HG03571 (cell line): Measurements from ENCODE around the gene FGD4.

Experiments
- ATAC-seq: cut with Tn5 transposase; IDR thresholded peaks from one replicate; pipeline ENCODE4 v1.9.1; 2021; ENCODE audit not compliant: unreplicated experiment

Gene FGD4

DNA sequence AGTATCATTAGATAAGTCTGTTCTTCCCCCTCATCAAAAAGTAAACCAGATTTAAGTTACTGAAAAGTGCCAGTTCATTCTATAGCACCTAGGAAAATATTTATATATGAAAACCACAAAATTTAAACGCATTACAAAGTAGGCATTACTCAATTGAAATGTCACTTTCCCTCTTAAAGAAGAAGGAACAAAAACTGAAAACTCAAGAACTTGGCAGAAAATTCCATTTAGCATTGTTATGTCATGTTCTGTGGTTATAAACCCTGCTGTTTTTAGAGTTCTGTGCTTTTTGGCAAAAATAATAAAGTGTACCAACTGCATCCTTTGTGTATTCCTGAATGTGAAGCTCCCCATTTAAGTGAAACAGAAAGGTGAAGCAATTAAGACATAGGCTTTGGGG is 3.6 kb downstream of the FGD4 start:
- ATAC-seq = no peak

GRCh38 chr12:32407795-32408194 is 8.4 kb downstream of the FGD4 start:
- ATAC-seq = no peak

GRCh38 chr12:32413412-32413811 is 14.1 kb downstream of the FGD4 start:
- ATAC-seq = no peak

- no peak for ATAC-seq
Measured at GRCh38 chr12:32418221-32418620, 18.9 kb downstream of the FGD4 start.

- ATAC-seq = no peak
Measured at GRCh38 chr12:32418903-32419519, 19.7 kb downstream of the FGD4 start.

DNA sequence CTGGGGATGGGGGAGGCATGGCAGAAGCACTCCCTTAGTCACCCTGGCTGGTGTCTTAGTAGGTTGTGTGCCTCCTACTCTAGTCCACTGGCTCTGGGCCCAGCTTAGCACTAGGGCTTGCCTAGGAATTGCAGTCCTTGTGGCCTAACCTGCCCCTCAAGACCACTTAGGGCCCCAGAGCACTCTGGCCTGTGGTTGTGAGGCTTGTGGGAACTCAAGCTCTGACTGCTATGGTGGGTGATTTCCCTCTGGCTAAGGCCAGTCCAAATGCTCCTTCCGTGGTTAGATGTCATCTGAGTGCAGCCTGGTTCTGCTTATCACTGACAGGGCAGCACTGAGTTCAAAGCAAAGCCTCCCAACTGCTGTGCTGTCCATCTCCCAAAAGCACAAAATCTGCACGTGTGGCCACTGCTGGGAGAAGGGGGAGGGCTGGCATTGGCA is 20.2 kb downstream of the FGD4 start:
- no peak for ATAC-seq

GRCh38 chr12:32420356-32420755 is 21.0 kb downstream of the FGD4 start:
- no peak for ATAC-seq

DNA sequence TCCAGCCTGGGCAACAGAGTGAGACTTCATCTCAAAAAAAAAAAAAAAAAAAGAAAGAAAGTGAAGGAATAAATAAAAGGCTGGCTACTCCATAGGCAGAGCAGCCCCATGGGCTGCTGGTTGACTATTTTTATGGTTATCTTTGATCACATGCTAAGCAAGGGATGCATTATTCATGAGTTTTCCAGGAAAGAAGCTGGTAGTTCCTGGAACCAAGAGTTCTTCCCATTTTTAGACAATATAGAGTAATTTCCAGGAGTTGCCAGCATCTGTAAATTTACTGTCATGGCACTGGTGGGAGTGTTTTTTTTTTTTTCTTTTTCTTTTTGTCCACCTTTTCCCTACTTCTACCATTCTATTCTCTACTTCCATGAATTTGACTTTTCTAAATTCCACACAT is 24.2 kb downstream of the FGD4 start:
- no peak for ATAC-seq

DNA sequence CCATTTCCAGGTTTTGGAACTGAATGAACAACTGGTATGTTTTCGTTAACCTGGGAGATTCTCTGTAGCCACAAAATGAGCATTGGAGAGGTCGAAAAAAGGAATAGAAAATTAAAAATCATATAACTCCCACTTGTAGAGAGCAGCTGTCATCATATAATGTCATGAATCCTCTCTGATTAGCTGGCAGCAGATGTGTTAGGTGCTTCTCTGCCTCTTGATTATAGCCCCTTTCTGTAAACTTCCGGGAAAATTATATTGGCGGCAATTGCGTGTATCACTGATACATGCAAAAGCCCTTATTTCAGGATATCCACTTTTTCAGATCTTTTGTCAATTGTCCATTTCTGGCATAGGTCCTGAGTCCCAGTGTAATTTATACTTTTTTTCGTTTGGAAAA is 31.7 kb downstream of the FGD4 start:
- no peak for ATAC-seq

DNA sequence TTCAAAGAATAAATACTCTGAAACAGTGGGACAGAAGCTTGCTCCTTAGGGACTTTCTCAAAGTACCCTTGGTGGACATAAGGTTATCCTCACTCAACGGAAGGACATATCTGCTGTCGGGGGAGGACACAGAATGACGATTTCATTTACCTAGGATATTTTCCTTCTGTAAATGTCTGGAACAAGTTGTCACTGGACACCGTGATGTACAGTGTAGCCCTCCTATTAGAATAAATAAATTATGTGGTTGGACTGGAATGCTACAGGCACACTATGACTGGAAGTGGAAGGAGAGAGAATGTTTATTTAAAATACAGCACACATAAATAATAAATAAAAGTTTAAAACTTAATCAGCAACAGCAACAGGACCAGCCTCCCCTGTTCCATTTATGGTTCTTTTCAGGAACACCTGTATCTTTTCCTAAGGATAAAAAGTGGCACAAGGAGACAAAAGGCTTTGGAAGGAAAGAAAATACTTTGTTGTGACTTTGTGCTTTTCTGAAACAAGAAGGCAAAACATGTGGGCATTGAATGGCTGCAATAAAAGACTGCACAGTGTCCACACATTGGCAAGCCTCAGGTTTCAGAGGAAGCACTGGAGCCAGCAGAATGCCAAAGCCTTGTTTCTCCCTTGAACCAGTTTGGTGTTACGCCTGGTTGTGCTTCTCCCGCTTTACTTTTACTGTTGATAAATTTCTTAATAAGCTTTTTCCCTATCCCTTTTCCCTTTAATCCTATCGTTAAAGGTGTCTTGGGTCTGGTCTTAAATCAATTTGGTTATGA is 36.8 kb downstream of the FGD4 start:
- ATAC-seq = no peak

GRCh38 chr12:32437095-32437515 is 37.7 kb downstream of the FGD4 start:
- ATAC-seq = no peak

DNA sequence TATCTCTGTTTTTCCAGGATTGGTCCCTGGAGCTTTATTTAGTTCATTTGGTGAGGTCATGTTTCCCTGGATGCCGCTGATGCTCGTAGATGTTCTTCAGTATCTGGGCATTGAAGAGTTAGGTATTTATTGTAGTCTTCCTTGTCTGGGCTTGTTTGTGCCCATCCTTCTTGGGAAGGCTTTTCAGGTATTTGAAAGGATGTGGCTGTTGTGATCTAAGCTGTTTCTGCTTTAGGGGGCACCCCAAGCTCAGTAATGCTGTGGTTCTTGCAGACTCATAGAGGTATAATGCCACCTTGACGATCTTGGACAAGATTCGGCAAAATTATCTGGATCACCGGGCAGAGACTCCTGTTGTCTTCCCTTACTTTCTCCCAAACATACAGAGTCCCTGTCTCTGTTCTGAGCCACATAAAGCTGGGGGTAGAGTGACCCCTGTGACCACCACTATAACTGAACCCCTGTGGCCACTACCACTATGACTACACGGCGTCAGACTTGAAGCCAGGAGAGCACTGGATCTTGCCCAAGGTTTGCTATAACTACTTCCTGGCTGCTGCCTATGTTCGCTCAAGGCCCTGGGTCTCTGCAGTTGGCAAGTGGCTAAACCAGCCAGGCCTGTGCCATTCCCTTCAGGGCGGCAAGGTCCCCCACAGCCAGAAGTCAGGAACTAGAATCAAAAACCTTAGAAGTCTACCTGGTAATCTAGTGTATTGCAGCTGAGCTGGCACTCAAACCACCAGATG is 40.9 kb downstream of the FGD4 start:
- no peak for ATAC-seq

DNA sequence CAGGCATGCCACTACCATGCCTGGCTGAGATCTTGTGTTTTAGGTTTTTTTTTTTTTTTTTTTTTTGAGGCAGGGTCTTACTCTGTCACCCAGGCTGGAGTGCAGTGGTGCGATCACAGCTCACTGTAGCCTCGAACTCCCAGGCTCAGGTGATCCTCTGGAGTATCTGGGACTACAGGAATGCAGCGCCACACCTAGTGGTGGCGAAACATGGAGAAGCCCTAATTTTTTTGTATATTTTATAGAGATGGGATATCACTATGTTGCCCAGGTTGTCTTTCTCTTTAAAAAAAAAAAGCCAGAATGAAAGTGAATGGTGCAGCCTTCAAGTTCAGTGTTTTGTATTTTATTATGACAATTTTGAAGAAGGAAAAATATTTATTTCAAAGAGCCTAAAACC is 44.1 kb downstream of the FGD4 start:
- no peak for ATAC-seq

DNA sequence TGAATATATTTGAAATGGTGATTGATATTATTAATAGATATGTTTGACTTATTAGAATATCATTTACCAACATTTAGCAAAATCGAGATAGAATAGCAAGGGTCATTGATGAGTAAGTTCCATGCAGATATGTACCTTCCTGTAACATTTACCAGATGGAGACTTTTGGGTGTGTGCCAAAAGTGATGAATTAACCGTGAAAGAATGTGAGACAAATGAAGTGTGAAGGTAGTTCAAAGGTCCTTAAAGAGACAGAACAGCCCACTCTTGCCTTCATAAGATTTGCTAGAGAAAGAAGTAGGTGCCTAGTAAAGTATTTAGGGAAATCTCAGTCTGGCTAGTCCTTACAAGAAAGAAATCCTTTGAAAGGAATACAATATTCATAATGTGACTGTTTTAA is 45.5 kb downstream of the FGD4 start:
- no peak for ATAC-seq

DNA sequence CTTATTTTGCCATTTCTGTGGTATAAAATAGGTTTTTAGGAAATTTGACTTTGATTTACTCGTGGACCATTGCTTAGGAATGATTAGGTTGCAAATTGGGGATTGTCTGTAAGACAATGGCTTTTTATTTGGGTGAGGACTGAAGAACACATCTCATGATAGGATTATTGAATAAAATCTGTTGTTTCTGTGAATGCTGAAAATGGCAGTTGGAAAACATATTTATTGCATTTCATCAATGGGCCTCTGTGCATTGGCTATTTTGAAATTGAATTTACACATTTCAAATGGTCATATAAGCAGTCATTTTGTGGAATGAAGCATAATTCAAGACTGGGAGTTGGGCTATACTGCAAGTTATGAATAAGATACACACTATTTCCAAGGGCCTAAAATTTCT is 46.0 kb downstream of the FGD4 start:
- ATAC-seq = no peak

DNA sequence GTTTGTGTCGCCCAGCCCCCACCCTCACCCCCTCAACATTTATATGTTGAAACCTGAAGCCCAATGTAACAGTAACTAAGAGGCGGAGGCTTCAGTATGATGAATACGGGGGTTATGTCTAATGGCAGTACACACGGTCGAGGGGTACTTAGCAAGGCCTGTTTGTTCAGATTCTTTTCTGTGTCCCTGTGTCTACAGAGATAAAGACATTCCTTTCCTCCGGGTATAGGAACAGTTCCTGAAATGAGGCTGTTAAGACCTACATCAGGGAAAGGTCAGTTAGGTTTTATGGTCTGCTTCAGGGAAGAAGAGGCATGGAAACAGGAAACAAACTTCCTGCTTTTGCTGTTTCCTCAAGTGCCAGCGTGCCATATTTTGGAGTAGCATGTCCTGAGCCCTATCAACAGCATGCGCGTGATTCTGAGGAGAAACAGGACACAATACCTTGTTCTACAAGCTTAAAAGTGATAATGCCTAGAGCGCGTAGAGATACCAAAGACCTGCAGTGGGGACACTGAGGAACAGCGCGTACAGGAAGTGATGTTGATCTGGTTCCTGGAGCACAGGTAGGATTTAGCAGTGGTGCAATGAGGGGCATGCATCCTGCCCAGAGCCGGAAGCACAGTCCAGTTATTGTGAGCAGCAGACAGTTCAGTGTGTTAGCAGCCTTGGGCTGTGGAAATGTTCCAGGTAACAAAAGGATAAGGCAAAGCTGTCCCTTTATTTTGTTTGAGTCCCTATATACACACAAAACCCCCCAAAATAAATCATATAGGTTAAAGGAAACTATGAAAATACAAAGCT is 47.2 kb downstream of the FGD4 start:
- ATAC-seq = no peak

- ATAC-seq = no peak
Measured at GRCh38 chr12:32448586-32448985, 49.2 kb downstream of the FGD4 start.

DNA sequence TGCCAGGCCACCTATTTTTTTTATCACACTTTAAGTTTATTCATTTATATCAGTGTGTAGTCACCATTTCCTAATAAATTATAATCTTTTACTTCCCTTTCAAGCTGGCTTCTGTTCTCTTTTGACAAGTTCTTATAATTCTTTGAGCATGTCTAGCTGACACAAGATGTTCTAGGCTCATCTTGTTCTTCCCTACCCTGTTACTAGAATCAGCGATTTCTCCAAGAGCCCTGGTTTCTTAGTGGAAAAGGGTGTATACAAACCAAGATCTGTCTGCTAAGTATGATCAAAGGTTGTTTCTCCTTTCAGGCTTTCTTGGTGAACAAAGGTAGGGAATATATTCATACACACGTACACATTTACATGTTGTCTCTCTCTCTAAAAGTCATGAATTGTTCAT is 51.0 kb downstream of the FGD4 start:
- ATAC-seq = no peak

GRCh38 chr12:32450768-32451167 is 51.4 kb downstream of the FGD4 start:
- ATAC-seq = no peak

DNA sequence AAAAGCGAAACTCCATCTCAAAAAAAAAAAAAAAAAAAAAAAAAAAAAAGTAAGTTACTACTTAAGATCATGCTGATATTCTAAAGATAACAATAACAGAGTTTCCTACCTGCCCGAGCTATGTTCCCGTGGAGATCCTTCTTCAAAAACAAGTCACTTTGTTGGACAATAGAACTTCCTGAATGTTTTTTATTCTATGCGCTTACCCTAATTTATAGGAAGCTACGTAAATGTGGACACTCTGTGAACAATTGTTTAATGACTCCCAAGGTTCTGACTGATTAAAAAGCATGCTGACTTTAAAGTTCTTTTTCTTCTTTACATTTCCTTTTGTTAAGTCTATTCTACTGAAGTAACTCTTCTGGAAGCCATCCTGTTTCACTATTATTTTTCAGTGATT is 52.5 kb downstream of the FGD4 start:
- no peak for ATAC-seq

DNA sequence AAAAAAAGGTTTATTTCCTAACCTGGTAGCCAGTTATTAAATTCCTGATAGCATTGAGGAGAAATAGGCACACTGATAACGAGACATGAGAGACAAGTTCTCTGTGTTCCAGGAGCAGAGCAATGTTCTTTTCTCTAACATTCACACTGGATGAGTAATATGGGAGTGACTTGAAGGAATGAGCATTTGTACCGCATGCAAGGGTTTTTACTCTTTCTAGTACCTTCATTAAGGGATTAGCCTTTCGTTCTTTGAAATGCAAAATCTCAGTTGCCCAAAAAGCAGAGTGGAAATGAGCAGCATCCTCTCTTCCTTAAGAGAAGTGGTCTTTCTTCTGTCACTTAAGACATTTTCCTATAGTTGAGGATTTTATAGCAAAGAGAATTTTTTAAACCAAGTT is 54.7 kb downstream of the FGD4 start:
- no peak for ATAC-seq
